Transverse colon (tissue), 4 donors: Measurements from ENCODE around the gene LHFPL4. TPM values are rescaled to one million over a fixed set of nuclear protein-coding genes. Genes with fewer than 3 reads are reported as not detected.

Experiments used
- DNase-seq: peaks from one replicate; pipeline ENCODE4 v3.0.0-alpha.2; 2019
- H3K27ac ChIP-seq, 4 donors: fragments of 200-600 bp; sonication (generic); 2 replicates each; pipeline ENCODE4 v1.5.1; 2016 to 2018; ENCODE audit warnings: inconsistent platforms in 4 of 4
- H3K27me3 ChIP-seq: fragments of 200-600 bp; sonication (generic); 2 replicates; pipeline ENCODE4 v1.5.1; 2017; ENCODE audit warnings: inconsistent platforms
- H3K36me3 ChIP-seq, 4 donors: fragments of 200-600 bp; sonication (generic); 2 replicates each; pipeline ENCODE4 v1.5.1; 2017 to 2019; ENCODE audit warnings: inconsistent platforms in 4 of 4
- H3K4me1 ChIP-seq, 4 donors: fragments of 200-600 bp; sonication (generic); 2 replicates each; pipeline ENCODE4 v1.5.1; 2017 to 2020; ENCODE audit warnings: inconsistent platforms in 4 of 4
- H3K4me3 ChIP-seq, 4 donors: fragments of 200-600 bp; sonication (generic); 1 replicate in 1 of 4; 2 replicates in 3 of 4; pipeline versions ENCODE4 v1.5.1 to v1.6.1; 2017 to 2019; ENCODE audit warnings: inconsistent platforms in 4 of 4
- H3K9me3 ChIP-seq, 2 donors: fragments of 200-600 bp; sonication (generic); 2 replicates each; pipeline ENCODE4 v1.5.1; 2017 to 2019; ENCODE audit warnings: inconsistent platforms in 2 of 2
- EP300 ChIP-seq: sonication (generic); formaldehyde crosslinking; IDR thresholded peaks from one replicate; pipeline ENCODE4 v1.6.1; 2017; ENCODE audit warnings: antibody characterized with exemption, low read depth
- POLR2A ChIP-seq: fragments of 450-650 bp; IDR thresholded peaks from one replicate; pipeline ENCODE4 v1.6.1; 2016; ENCODE audit warnings: antibody characterized with exemption, mild to moderate bottlenecking, moderate library complexity
- POLR2AphosphoS5 ChIP-seq, 3 donors: sonication (generic); formaldehyde crosslinking; IDR thresholded peaks; one replicate each; pipeline ENCODE4 v1.6.1; 2016; ENCODE audit warnings: antibody characterized with exemption in 3 of 3
- WGBS, 2 donors: methylation state at CpG; one replicate each; pipeline ENCODE4 v1.1.5; 2018; ENCODE audit warnings: low coverage in 1 of 2; 5-methylcytosine and 5-hydroxymethylcytosine counted together
- in situ Hi-C, 4 donors: fragments of 200-750 bp; cut with MboI; loops; one replicate each; pipeline versions ENCODE4 v1.15.0 to v1.15.1; 2017; ENCODE audit warnings: low sequenced_read_pairs in 3 of 4, low pct_ligation_motif_present in 1 of 4, low pct_unique_long_range_greater_than_20kb in 1 of 4
- intact Hi-C: fragments of 100-400 bp; cut with DNase I; formaldehyde crosslinking; loops from one replicate; pipeline ENCODE4 v1.15.1; 2023; ENCODE audit warnings: low total_unique reads
- total RNA-seq, 4 donors: library from RNA; depleted of rRNA; stranded (reverse); fragments of >200 nt; gene quantifications; one replicate each; pipeline ENCODE4 v1.1.0, GENCODE V29; 2016
- TF ChIP-seq, protein P1 (sequence below), 5 experiments: fragments of 200-600 bp in 3 of 5; fragments of 450-650 bp in 2 of 5; sonication (generic) in 3 of 5; IDR thresholded peaks; 1 replicate in 2 of 5; 2 replicates in 3 of 5; pipeline ENCODE4 v1.5.1; 2016 to 2017; ENCODE audit warnings: antibody characterized with exemption in 5 of 5, inconsistent platforms in 3 of 5, mild to moderate bottlenecking in 2 of 5, moderate library complexity in 1 of 5

LHFPL4 gene
- total RNA-seq, 4 donors from 2014 or later = 0.14 to 0.32 TPM; not detected in 2

DNA sequence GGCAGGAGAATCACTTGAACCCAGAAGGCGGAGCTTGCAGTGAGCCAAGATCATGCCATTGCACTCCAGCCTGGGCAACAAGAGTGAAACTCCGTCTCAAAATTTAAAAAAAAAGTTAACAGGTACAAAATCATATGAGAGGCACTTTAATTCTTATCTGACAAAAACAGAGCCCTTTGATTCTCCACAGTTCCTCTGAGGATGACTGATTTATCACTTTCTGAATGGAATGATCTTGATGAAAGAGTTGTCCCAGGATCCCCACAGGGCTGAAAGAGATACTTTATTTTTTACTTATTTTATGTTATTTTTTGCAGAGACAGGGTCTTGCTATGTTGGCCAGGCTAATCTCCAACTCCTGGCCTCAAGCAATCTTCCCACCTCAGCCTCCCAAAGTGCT lies 4.0 kb downstream of the LHFPL4 start:
- WGBS, 2 donors = 75 to 76% methylated on average over 2 of the region's 2 CpGs
- intact Hi-C loops (no loop called here), in situ Hi-C loops (no loop called here)

DNA sequence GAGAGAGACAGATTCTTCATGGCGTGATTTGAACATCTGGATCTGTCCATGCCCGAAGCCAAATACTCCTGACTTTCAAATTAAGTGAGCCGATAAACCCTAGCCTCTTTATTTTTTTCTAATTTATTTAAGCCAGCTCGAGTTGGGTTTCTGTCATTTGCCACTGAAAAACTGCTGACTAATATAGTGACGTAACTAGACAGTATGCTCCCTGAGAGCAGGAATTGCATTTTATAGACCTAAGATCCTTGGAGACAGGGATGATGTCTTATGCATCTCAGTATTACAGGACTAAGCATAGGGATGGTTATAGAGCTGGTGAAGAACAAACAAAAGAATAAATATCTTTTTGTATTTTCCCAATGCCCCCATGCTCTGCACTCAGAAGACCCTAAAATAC lies 4.6 kb downstream of the LHFPL4 start:
- intact Hi-C loops = no loop called here
- in situ Hi-C loops = no loop called here
- DNase-seq = no peak
- Histone ChIP-seq H3K36me3 (no peaks in the 10 kb centered on the region), H3K4me3 (no peak overlapping the region), H3K27ac (no peak overlapping the region), H3K27me3 (peaks cover 43% of the 10 kb centered on the region), H3K9me3 (no peaks in the 10 kb centered on the region), H3K4me1 (no peaks in the 10 kb centered on the region)
- 82 to 83% methylated on average over 5 of the region's 5 CpGs for WGBS, 2 donors
- TF ChIP-seq, protein P1, sequence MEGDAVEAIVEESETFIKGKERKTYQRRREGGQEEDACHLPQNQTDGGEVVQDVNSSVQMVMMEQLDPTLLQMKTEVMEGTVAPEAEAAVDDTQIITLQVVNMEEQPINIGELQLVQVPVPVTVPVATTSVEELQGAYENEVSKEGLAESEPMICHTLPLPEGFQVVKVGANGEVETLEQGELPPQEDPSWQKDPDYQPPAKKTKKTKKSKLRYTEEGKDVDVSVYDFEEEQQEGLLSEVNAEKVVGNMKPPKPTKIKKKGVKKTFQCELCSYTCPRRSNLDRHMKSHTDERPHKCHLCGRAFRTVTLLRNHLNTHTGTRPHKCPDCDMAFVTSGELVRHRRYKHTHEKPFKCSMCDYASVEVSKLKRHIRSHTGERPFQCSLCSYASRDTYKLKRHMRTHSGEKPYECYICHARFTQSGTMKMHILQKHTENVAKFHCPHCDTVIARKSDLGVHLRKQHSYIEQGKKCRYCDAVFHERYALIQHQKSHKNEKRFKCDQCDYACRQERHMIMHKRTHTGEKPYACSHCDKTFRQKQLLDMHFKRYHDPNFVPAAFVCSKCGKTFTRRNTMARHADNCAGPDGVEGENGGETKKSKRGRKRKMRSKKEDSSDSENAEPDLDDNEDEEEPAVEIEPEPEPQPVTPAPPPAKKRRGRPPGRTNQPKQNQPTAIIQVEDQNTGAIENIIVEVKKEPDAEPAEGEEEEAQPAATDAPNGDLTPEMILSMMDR (IDR thresholded peaks at IDR 0.05) = no peak
- no peak for TF ChIP-seq POLR2A

More for the DNA sequence above, 4.0 kb downstream of the LHFPL4 start:
- Histone ChIP-seq H3K36me3 (no peaks in the 10 kb centered on the region), H3K4me3 (no peak overlapping the region), H3K4me1 (no peaks in the 10 kb centered on the region), H3K9me3 (no peaks in the 10 kb centered on the region), H3K27ac (no peak overlapping the region), H3K27me3 (peaks cover 49% of the 10 kb centered on the region)
- no peak for DNase-seq
- TF ChIP-seq EP300 (no peak), POLR2AphosphoS5 (IDR thresholded peaks at IDR 0.05) (no peak), POLR2A (no peak)
- TF ChIP-seq, protein P1 (IDR thresholded peaks at IDR 0.05) = no peak

DNA sequence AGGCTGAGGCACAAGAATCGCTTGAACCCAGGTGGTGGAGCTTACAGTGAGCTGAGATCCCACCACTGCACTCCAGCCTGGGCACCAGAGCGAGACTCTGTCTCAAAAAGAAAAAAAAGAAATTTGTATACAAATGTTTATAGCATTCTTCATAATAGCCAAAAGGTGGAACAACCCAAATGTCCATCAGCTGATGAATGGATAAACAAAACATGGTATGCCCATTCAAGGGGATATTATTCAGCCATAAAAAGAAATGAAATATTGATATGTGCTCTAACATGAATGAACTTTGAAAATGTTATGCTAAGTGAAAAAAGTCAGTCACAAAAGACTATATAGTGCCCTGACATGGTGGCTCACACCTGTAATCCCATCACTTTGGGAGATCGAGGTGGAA lies 11.4 kb downstream of the LHFPL4 start:
- 91 to 100% methylated on average over 2 to 3 of the region's 3 CpGs for WGBS, 2 donors
- no peaks in the 10 kb centered on the region for H3K36me3 ChIP-seq
- H3K4me3 ChIP-seq = no peak overlapping the region
- no peaks in the 10 kb centered on the region for H3K9me3 ChIP-seq
- no peak for TF ChIP-seq EP300
- H3K27me3 ChIP-seq = no peaks in the 10 kb centered on the region
- no peak for DNase-seq
- H3K27ac ChIP-seq = no peak overlapping the region
- intact Hi-C loops (no loop called here), in situ Hi-C loops (no loop called here)
- H3K4me1 ChIP-seq = no peaks in the 10 kb centered on the region

DNA sequence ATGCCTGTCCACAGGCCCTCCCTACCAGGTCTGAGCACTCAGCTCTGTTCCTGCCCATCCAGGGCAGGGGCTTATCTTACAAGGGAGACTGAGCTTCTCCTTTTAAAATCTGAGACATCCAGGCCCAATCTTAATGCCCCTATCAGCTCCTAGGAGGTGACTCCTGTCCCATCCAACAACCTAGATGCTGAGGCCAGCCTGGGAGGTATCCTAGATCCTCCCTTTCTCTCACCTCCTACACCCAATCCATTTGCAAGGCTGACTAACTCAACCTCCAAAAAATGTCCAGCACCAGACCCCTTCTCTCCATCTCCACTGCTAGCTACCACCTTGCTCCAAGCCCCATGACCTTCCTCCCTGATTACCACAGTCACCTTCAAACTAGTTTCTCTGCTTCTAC lies 17.4 kb downstream of the LHFPL4 start:
- Histone ChIP-seq H3K4me3 (no peak overlapping the region), H3K36me3 (no peaks in the 10 kb centered on the region), H3K27ac (no peak overlapping the region), H3K27me3 (no peaks in the 10 kb centered on the region), H3K9me3 (no peaks in the 10 kb centered on the region), H3K4me1 (peaks cover 0 to 9% (median 0%) of the 10 kb centered on the region in 4 donors)
- in situ Hi-C loops (no loop called here), intact Hi-C loops (no loop called here)
- no peak for DNase-seq
- TF ChIP-seq POLR2AphosphoS5 (IDR thresholded peaks at IDR 0.05) (no peak), POLR2A (no peak), EP300 (no peak)
- TF ChIP-seq, protein P1 (IDR thresholded peaks at IDR 0.05) = no peak

DNA sequence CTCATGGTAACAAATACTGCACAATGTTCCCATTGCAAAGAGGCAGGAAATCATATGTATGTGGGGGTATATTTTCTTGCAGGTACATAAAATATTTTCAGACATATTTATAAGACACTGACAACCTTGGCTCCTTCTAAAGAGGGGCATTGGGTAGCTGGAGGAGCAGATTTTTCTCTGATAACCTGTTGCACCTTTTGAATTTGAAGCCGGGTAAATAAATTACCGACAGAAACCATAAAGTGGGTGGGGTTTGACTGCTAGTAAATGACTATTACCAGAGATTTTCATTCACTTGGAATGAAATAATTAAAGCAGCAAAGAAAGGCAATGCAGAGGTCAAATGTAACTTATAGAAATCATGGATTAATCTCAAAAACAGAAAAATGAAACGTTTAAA lies 19.2 kb downstream of the LHFPL4 start:
- H3K27me3 ChIP-seq = no peaks in the 10 kb centered on the region
- no peak overlapping the region for H3K27ac ChIP-seq
- H3K4me3 ChIP-seq = no peak overlapping the region
- no peaks in the 10 kb centered on the region for H3K9me3 ChIP-seq
- no peak for TF ChIP-seq POLR2AphosphoS5 (IDR thresholded peaks at IDR 0.05)
- no peak for TF ChIP-seq POLR2A
- TF ChIP-seq EP300 = no peak
- TF ChIP-seq, protein P1 (IDR thresholded peaks at IDR 0.05) = no peak
- intact Hi-C loops = no loop called here
- H3K36me3 ChIP-seq = no peaks in the 10 kb centered on the region
- in situ Hi-C loops = no loop called here
- 51 to 53% methylated on average over 3 of the region's 3 CpGs for WGBS, 2 donors
- H3K4me1 ChIP-seq = peaks cover 0 to 9% (median 0%) of the 10 kb centered on the region in 4 donors
- no peak for DNase-seq
